Memory B cell (primary cell): Measurements from ENCODE around the gene DCAF4.

Experiments used
- ATAC-seq: fragments of 150-1000 bp; cut with Tn5 transposase; 2 replicates; pipeline ENCODE4 v1.10.0; 2021; ENCODE audit warnings: low read depth, mild to moderate bottlenecking, moderate library complexity
- DNase-seq, 2 donors: peaks; one replicate each; pipeline ENCODE4 v3.0.0; 2022; ENCODE audit warnings: low spot score in 2 of 2
- H3K27ac Mint-ChIP-seq: one replicate; pipeline ENCODE4 v1.8.0; 2022; ENCODE audit warnings: mild to moderate bottlenecking, moderate library complexity, mixed read lengths
- H3K27me3 Mint-ChIP-seq: one replicate; pipeline ENCODE4 v1.8.0; 2022; ENCODE audit warnings: mixed read lengths
- H3K36me3 Mint-ChIP-seq: one replicate; pipeline ENCODE4 v1.8.0; 2022; ENCODE audit warnings: mild to moderate bottlenecking, mixed read lengths
- H3K4me1 Mint-ChIP-seq: one replicate; pipeline ENCODE4 v1.8.0; 2022; ENCODE audit warnings: mixed read lengths
- H3K4me3 Mint-ChIP-seq: one replicate; pipeline ENCODE4 v1.8.0; 2022; ENCODE audit warnings: mild to moderate bottlenecking, moderate library complexity, mixed read lengths
- H3K9me3 Mint-ChIP-seq: one replicate; pipeline ENCODE4 v1.8.0; 2022; ENCODE audit warnings: mixed read lengths

Gene DCAF4

GRCh38 chr14:72889366-72889765, 36.9 kb upstream of the DCAF4 start:
- Mint-ChIP-seq H3K27ac (no peak overlapping the region), H3K27me3 (no peaks in the 10 kb centered on the region), H3K4me1 (peaks cover 11% of the 10 kb centered on the region), H3K36me3 (peaks cover 9% of the 10 kb centered on the region), H3K9me3 (peaks cover 5% of the 10 kb centered on the region), H3K4me3 (no peak overlapping the region)
- DNase-seq: no peak
- ATAC-seq: no peak

- Mint-ChIP-seq H3K27me3 (no peaks in the 10 kb centered on the region), H3K9me3 (peaks cover 2% of the 10 kb centered on the region), H3K36me3 (peaks cover 4% of the 10 kb centered on the region)
These were observed 34.6 kb upstream of the DCAF4 start for GRCh38 chr14:72891666-72892102.

GRCh38 chr14:72892103-72892878, 34.0 kb upstream of the DCAF4 start:
- H3K36me3 Mint-ChIP-seq: peaks cover 2% of the 10 kb centered on the region
- H3K4me1 Mint-ChIP-seq: peaks cover 18% of the 10 kb centered on the region
- H3K9me3 Mint-ChIP-seq: no peaks in the 10 kb centered on the region
- ATAC-seq (no peak), DNase-seq (peak; percentile 25 to 26)
- peak overlapping the region; percentile 94 for H3K4me3 Mint-ChIP-seq
- H3K27me3 Mint-ChIP-seq: no peaks in the 10 kb centered on the region
- H3K27ac Mint-ChIP-seq: peak overlapping the region; percentile 70

More at GRCh38 chr14:72891666-72892102, 34.6 kb upstream of the DCAF4 start:
- ATAC-seq (no peak), DNase-seq (no peak)
- Mint-ChIP-seq H3K27ac (no peak overlapping the region), H3K4me3 (peak overlapping the region; percentile 94), H3K4me1 (peaks cover 18% of the 10 kb centered on the region)

GRCh38 chr14:72892879-72893635, 33.2 kb upstream of the DCAF4 start:
- Mint-ChIP-seq H3K27me3 (no peaks in the 10 kb centered on the region), H3K36me3 (peaks cover 2% of the 10 kb centered on the region), H3K4me1 (peaks cover 17% of the 10 kb centered on the region), H3K4me3 (peak overlapping the region; percentile 94), H3K27ac (peak overlapping the region; percentile 70), H3K9me3 (no peaks in the 10 kb centered on the region)
- peak; percentile 1 for ATAC-seq
- DNase-seq: peak in 1 of 2 donors; percentile 40

DNA sequence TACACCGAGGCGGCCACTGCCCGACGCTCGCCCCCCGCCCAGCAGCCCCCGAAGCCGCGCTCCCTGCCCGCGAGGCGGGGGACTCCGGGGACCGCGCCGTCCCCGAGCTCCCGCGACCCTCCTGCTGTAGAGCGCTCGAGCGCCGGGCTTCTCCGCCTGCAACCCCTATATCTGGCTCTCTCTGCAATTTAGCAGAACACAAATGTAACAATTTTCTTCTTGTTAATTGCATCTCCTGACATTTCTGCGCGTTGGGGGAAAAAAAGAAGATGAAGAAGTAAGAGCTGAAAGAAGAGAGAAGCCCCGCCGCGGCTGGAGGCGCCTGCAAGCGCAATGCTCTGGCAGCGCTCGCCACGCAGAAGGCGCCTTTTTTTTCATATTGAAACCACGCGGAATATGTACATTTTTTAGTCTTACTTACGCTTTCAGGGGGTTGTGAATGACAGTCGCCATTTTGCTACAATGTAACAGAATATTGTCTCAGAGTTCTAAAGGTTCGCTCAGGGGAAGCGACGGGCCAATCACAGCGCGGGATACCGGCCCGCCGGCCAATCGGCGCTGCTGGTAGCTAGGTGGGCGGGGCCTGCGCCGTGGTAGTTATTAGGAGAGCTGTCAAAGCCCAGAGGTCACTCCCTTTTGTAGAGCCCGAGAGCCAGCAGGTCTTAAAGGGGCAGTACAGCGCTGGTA, 32.5 kb upstream of the DCAF4 start, which contains the start of gene DPF3:
Gene DPF3 (minus strand): TSS at position 466 of the 687 bp plus-strand sequence. CDS start 13 bp downstream, at position 453.
- Mint-ChIP-seq H3K27ac (peak within 1 kb of the TSS; percentile 70), H3K4me1 (peaks cover 13% of the 10 kb centered on the region), H3K27me3 (no peaks in the 10 kb centered on the region), H3K9me3 (no peaks in the 10 kb centered on the region), H3K4me3 (peak within 1 kb of the TSS; percentile 94), H3K36me3 (no peaks in the 10 kb centered on the region)
- ATAC-seq (peak; percentile 96), DNase-seq (peak; percentile 83 to 90)

- peak overlapping the region; percentile 91 for H3K4me3 Mint-ChIP-seq
- DNase-seq (no peak), ATAC-seq (no peak)
- no peaks in the 10 kb centered on the region for H3K27me3 Mint-ChIP-seq
- peaks cover 13% of the 10 kb centered on the region for H3K4me1 Mint-ChIP-seq
- H3K36me3 Mint-ChIP-seq: no peaks in the 10 kb centered on the region
- H3K27ac Mint-ChIP-seq: peak overlapping the region; percentile 56
- H3K9me3 Mint-ChIP-seq: no peaks in the 10 kb centered on the region
These were observed 32.0 kb upstream of the DCAF4 start for GRCh38 chr14:72894323-72894622.

DNA sequence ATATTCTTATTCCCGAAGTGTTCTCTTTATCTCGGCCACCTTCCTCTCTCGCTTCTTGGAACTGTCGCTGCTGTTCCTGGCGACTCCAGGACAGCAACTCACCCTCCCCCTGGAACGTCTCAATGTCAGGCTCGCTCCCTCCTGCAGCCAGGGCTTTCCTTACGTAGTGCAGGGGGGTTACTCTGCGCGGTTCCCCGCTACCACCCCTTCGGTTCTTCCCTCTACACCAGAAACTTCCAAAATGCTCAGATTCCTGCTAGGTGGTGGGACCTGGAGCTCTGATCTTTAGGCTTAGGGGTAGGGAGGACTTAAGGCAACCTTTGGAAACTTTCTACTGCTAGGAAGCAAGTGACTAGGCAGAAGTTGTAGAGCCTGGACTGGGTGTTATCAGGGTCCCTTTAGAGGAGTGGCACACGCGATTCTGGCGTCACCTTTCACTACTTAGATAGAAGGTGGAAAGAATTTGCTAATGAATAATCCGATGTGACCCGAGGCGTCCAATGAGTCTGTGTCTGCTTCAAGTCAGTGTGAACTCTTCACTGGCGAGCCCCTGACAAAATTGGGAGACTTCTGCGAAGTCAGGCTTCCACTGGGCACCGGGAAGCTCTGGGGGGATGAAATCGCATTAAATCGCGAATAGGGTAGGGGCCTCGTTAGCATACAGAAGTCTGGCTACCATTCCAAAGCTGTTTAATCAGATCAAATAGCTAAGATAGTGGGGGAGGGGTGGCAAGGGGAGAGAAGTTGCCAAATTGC, 31.5 kb upstream of the DCAF4 start:
- DNase-seq (peak in 1 of 2 donors; percentile 31), ATAC-seq (no peak)
- H3K27ac Mint-ChIP-seq: peak overlapping the region; percentile 56
- peaks cover 13% of the 10 kb centered on the region for H3K4me1 Mint-ChIP-seq
- no peaks in the 10 kb centered on the region for H3K27me3 Mint-ChIP-seq
- H3K9me3 Mint-ChIP-seq: no peaks in the 10 kb centered on the region
- H3K36me3 Mint-ChIP-seq: no peaks in the 10 kb centered on the region
- H3K4me3 Mint-ChIP-seq: peak overlapping the region; percentile 91

DNA sequence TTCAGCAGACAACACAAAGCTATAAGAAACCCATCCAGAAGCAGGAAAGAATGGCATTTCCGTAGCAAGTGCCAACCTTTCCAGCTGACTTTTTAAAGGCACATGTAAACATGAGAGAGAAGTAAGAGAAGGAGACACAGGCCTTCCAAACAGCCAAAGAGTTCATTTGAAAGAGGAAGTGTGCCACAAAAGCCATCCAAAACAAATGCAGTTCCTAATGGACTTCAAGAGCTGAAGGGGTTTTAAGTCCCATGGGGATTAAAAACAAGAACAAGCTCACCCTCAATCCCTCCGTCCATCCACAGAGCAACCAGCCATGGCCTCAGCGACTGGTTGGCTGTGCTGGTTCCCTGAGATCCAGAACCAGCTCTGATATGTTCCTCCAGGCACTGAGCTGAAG, 27.8 kb upstream of the DCAF4 start:
- H3K27me3 Mint-ChIP-seq: no peaks in the 10 kb centered on the region
- H3K4me1 Mint-ChIP-seq: peaks cover 7% of the 10 kb centered on the region
- H3K36me3 Mint-ChIP-seq: no peaks in the 10 kb centered on the region

GRCh38 chr14:72901361-72901760, 24.9 kb upstream of the DCAF4 start:
- Mint-ChIP-seq H3K4me3 (no peak overlapping the region), H3K27me3 (no peaks in the 10 kb centered on the region), H3K4me1 (peaks cover 9% of the 10 kb centered on the region), H3K36me3 (no peaks in the 10 kb centered on the region), H3K9me3 (no peaks in the 10 kb centered on the region), H3K27ac (no peak overlapping the region)
- ATAC-seq (no peak), DNase-seq (no peak)

More for the DNA sequence above, 27.8 kb upstream of the DCAF4 start:
- DNase-seq (no peak), ATAC-seq (no peak)
- Mint-ChIP-seq H3K27ac (no peak overlapping the region), H3K9me3 (no peaks in the 10 kb centered on the region), H3K4me3 (no peak overlapping the region)

GRCh38 chr14:72902801-72903530, 23.3 kb upstream of the DCAF4 start:
- DNase-seq (no peak), ATAC-seq (no peak)
- H3K27me3 Mint-ChIP-seq: no peaks in the 10 kb centered on the region
- peak overlapping the region; percentile 26 for H3K27ac Mint-ChIP-seq
- H3K9me3 Mint-ChIP-seq: no peaks in the 10 kb centered on the region
- peaks cover 9% of the 10 kb centered on the region for H3K4me1 Mint-ChIP-seq
- H3K4me3 Mint-ChIP-seq: no peak overlapping the region
- no peaks in the 10 kb centered on the region for H3K36me3 Mint-ChIP-seq

GRCh38 chr14:72903716-72904115, 22.5 kb upstream of the DCAF4 start:
- H3K27ac Mint-ChIP-seq: no peak overlapping the region
- H3K27me3 Mint-ChIP-seq: no peaks in the 10 kb centered on the region
- no peaks in the 10 kb centered on the region for H3K9me3 Mint-ChIP-seq
- no peak for DNase-seq
- no peak for ATAC-seq
- H3K4me1 Mint-ChIP-seq: peaks cover 9% of the 10 kb centered on the region
- H3K4me3 Mint-ChIP-seq: no peak overlapping the region
- H3K36me3 Mint-ChIP-seq: no peaks in the 10 kb centered on the region

- H3K27me3 Mint-ChIP-seq: no peaks in the 10 kb centered on the region
- no peaks in the 10 kb centered on the region for H3K36me3 Mint-ChIP-seq
- peaks cover 9% of the 10 kb centered on the region for H3K4me1 Mint-ChIP-seq
- no peaks in the 10 kb centered on the region for H3K9me3 Mint-ChIP-seq
- DNase-seq (no peak), ATAC-seq (no peak)
- H3K4me3 Mint-ChIP-seq: no peak overlapping the region
- peak overlapping the region; percentile 25 for H3K27ac Mint-ChIP-seq
These were observed 22.0 kb upstream of the DCAF4 start for GRCh38 chr14:72904218-72904617.
